K562 (cell line): Measurements from ENCODE around the gene CRADD. TPM values are rescaled to one million over a fixed set of nuclear protein-coding genes. Genes with fewer than 3 reads are reported as not detected.
"Not testable (repeated sequence)": the region's sequence is repeated elsewhere in the genome, so short reads cannot be mapped to it uniquely, and the experiment has no call there.

Experiments used
- ATAC-seq: fragments of 200-7000 bp; cut with Tn5 transposase; 3 replicates; pipeline ENCODE4 v1.9.1; 2020; ENCODE audit warnings: moderate library complexity
- BruUV-seq: library from RNA; stranded (reverse); fragments of 400-500 nt; replicated peaks from 2 replicates; lab custom pipeline; 2021; lab: Mats Ljungman, UMichigan
- CTCF ChIA-PET: fragments of 300-600 bp; formaldehyde crosslinking; extraction: SDS; loops from one replicate; lab custom pipeline; 2021; ENCODE audit warnings: low intra/inter-chr PET ratio; lab: Yijun Ruan, JAX
- POLR2A ChIA-PET: fragments of 300-600, 350-650 bp; sonication (Branson Sonifier 250); formaldehyde crosslinking; extraction: SDS; loops from one replicate; lab custom pipeline; 2021; ENCODE audit warnings: antibody characterized with exemption, inconsistent platforms; lab: Yijun Ruan, JAX
- DNase-seq, 4 experiments: peaks; one replicate each; pipeline versions ENCODE4 v3.0.0 to v3.0.0-alpha.2; 2011 to 2018; ENCODE audit warnings: low spot score in 3 of 4, mixed read lengths in 3 of 4; ENCODE audit errors: extremely low read depth in 1 of 4
- FAIRE-seq: peaks from 2 replicates; lab custom pipeline; 2011; peaks lifted over from hg19 to GRCh38; lab: Jason Lieb, UNC
- H2AFZ ChIP-seq: 2 replicates; pipeline ENCODE4 v1.6.0; 2011; ENCODE audit warnings: low read depth, low read length, control low read depth, inconsistent platforms
- H3K27ac ChIP-seq: fragments of 200-600 bp; 3 replicates; pipeline ENCODE4 v1.8.0; 2011; ENCODE audit warnings: low read depth, mild to moderate bottlenecking, control low read depth, inconsistent platforms, low read length, moderate library complexity, mixed read lengths; ENCODE audit errors: extremely low read depth
- H3K27me3 ChIP-seq, 2 experiments: fragments of 300-600 bp in 1 of 2; 2 replicates in 1 of 2; 3 replicates in 1 of 2; pipeline versions ENCODE4 v1.6.0 to v1.8.0; 2011; ENCODE audit warnings: inconsistent platforms in 2 of 2, low read length in 2 of 2, mild to moderate bottlenecking in 1 of 2, mixed read lengths in 1 of 2, moderate library complexity in 1 of 2; ENCODE audit not compliant: control insufficient read depth in 2 of 2, insufficient read depth in 2 of 2
- H3K36me3 ChIP-seq: fragments of 300-600 bp; 3 replicates; pipeline ENCODE4 v1.8.0; 2011; ENCODE audit warnings: mild to moderate bottlenecking, low read length, inconsistent platforms; ENCODE audit not compliant: control insufficient read depth, insufficient read depth
- H3K4me1 ChIP-seq, 2 experiments: fragments of 200-600 bp in 1 of 2; replicated peaks in 1 of 2; 2 replicates in 1 of 2; 3 replicates in 1 of 2; pipeline versions ENCODE4 v1.5.1 to v1.8.0; 2011; ENCODE audit warnings: inconsistent platforms in 2 of 2, low read length in 2 of 2, mild to moderate bottlenecking in 1 of 2, mixed read lengths in 1 of 2, moderate library complexity in 1 of 2; ENCODE audit not compliant: control insufficient read depth in 2 of 2, insufficient read depth in 2 of 2
- H3K4me2 ChIP-seq: 2 replicates; pipeline ENCODE4 v1.6.1; 2011; ENCODE audit warnings: low read length, control low read depth, inconsistent platforms, mixed read lengths; ENCODE audit not compliant: insufficient read depth
- H3K4me3 ChIP-seq: fragments of 200-600 bp; sonication (generic), shearing (Covaris generic); 2 replicates; pipeline ENCODE4 v1.5.1; 2016; ENCODE audit warnings: control low read depth, inconsistent platforms
- H3K79me2 ChIP-seq: fragments of 200-600 bp; 3 replicates; pipeline ENCODE4 v1.8.0; 2011; ENCODE audit warnings: low read length, inconsistent platforms; ENCODE audit not compliant: control insufficient read depth, insufficient read depth
- H3K9ac ChIP-seq, 2 experiments: 2 replicates each; pipeline versions ENCODE4 v1.6.0 to v1.6.1; 2011; ENCODE audit warnings: low read depth in 2 of 2, low read length in 2 of 2, control low read depth in 1 of 2, inconsistent platforms in 1 of 2, mild to moderate bottlenecking in 1 of 2, mixed read lengths in 1 of 2; ENCODE audit not compliant: insufficient read depth in 1 of 2
- H3K9me1 ChIP-seq: one replicate; pipeline ENCODE4 v1.6.0; 2011; ENCODE audit warnings: inconsistent platforms, mild to moderate bottlenecking, low read length, moderate library complexity; ENCODE audit not compliant: control insufficient read depth, insufficient read depth
- H3K9me3 ChIP-seq: replicated peaks from 2 replicates; pipeline ENCODE4 v1.5.1; 2011; ENCODE audit warnings: low read depth, low read length, inconsistent platforms; ENCODE audit not compliant: control insufficient read depth, insufficient read depth
- H4K20me1 ChIP-seq: replicated peaks from 2 replicates; pipeline ENCODE4 v1.6.1; 2011; ENCODE audit warnings: low read length, inconsistent platforms, mixed read lengths; ENCODE audit not compliant: control insufficient read depth, insufficient read depth
- MAZ ChIP-seq, 2 experiments: fragments of 450-650 bp in 1 of 2; sonication (generic) in 1 of 2; formaldehyde crosslinking; IDR thresholded peaks in 1 of 2; conservative IDR thresholded peaks in 1 of 2; 2 replicates each; pipeline versions ENCODE4 v1.4.0 to v1.5.0; 2020; ENCODE audit warnings: mild to moderate bottlenecking in 1 of 2, missing genetic modification reagents in 1 of 2
- NR2C1 ChIP-seq, 2 experiments: fragments of 450-650 bp; IDR thresholded peaks; 2 replicates each; pipeline ENCODE4 v1.6.1; 2017; ENCODE audit warnings: mild to moderate bottlenecking in 2 of 2, antibody characterized with exemption in 1 of 2, inconsistent platforms in 1 of 2, missing compliant biosample characterization in 1 of 2, missing genetic modification characterization in 1 of 2
- SP1 ChIP-seq: sonication (generic); formaldehyde crosslinking; IDR thresholded peaks from 2 replicates; pipeline ENCODE4 v1.8.1; 2022; ENCODE audit warnings: mild to moderate bottlenecking, missing genetic modification reagents
- ZFX ChIP-seq: sonication (generic); formaldehyde crosslinking; IDR thresholded peaks from 2 replicates; pipeline ENCODE4 v1.8.0; 2022; ENCODE audit warnings: mild to moderate bottlenecking, missing genetic modification reagents, moderate library complexity
- ZNF384 ChIP-seq: IDR thresholded peaks from 2 replicates; pipeline ENCODE4 v1.6.1; 2012; ENCODE audit warnings: low read depth, low read length, improper control_type of control experiment
- ZNF644 ChIP-seq: fragments of 200-800 bp; sonication (Bioruptor generic); IDR thresholded peaks from 2 replicates; pipeline ENCODE4 v1.6.1; 2016; ENCODE audit warnings: low read depth, missing genetic modification characterization, missing compliant biosample characterization
- WGBS: fragments of 100-300 bp; shearing (Covaris generic); methylation state at CpG from one replicate; pipeline ENCODE4 v1.1.6; 2016; ENCODE audit warnings: low coverage, mixed read lengths; ENCODE audit not compliant: insufficient coverage; ENCODE audit errors: missing lambda C conversion rate; 5-methylcytosine and 5-hydroxymethylcytosine counted together
- in situ Hi-C: fragments of 300-500 bp; cut with MboI; formaldehyde crosslinking; loops from 4 replicates; pipeline ENCODE4 v1.15.0; 2018; ENCODE audit warnings: inconsistent platforms, mixed read lengths
- intact Hi-C: fragments of 100-400 bp; cut with micrococcal nuclease; formaldehyde crosslinking; loops from 2 replicates; pipeline ENCODE4 v1.14.2; 2022
- polyA plus RNA-seq, 8 experiments: library from polyadenylated mRNA; depleted of rRNA in 4 of 8; stranded (reverse) in 5 of 8; unstranded in 3 of 8; fragments of >200 nt; fragmentation: Nextera tagmentation in 2 of 8; fragmentation: Illumina TruSeq in 1 of 8; extraction: Ambion mirVana in 2 of 8; extraction: Trizol in 1 of 8; gene quantifications; 2 replicates each; pipeline versions ENCODE4 v1.2.1 to v1.2.3, GENCODE V29; 2011 to 2014; ENCODE audit warnings: inconsistent platforms in 1 of 8, missing spikeins in 1 of 8
- total RNA-seq, 7 experiments: library from RNA; depleted of rRNA in 6 of 7; stranded (reverse); fragments of >200 nt in 6 of 7; fragmentation: Illumina TruSeq in 2 of 7; extraction: Trizol in 2 of 7; gene quantifications; 2 replicates each; pipeline versions ENCODE4 v1.2.1 to v1.2.3, GENCODE V29; 2011 to 2021; ENCODE audit warnings: low replicate concordance in 1 of 7
- TF ChIP-seq, protein P1 (sequence below): sonication (generic); formaldehyde crosslinking; IDR thresholded peaks from 2 replicates; pipeline ENCODE4 v1.9.0; 2022; ENCODE audit warnings: mild to moderate bottlenecking, missing genetic modification reagents
- TF ChIP-seq, protein P2 (sequence below), 2 experiments: fragments of 450-650 bp; IDR thresholded peaks; 2 replicates each; pipeline ENCODE4 v1.6.1; 2018; ENCODE audit warnings: mild to moderate bottlenecking in 2 of 2, low read depth in 1 of 2; ENCODE audit not compliant: partially characterized antibody in 2 of 2
- TF ChIP-seq, protein P3 (sequence below), 2 experiments: fragments of 450-650 bp; IDR thresholded peaks; 2 replicates each; pipeline ENCODE4 v1.6.1; 2016

The CRADD gene
- total and polyA plus RNA-seq, 9 of the 15 experiments (the other 6 are each of a cell fraction or from before 2014, with no cell fraction given) = 20.5 to 41.1 (median 25.9) TPM

- in situ Hi-C loops; DNase-seq; H2AFZ ChIP-seq; H3K27ac ChIP-seq; H3K27me3 ChIP-seq; CTCF ChIA-PET; H3K9me1 ChIP-seq; H4K20me1 ChIP-seq; FAIRE-seq; BruUV-seq; H3K9me3 ChIP-seq; H3K4me3 ChIP-seq; POLR2A ChIA-PET; H3K79me2 ChIP-seq; H3K36me3 ChIP-seq; H3K9ac ChIP-seq; intact Hi-C loops; TF ChIP-seq NR2C1 (IDR thresholded peaks at IDR 0.05): not testable (repeated sequence)
- TF ChIP-seq, protein P1, sequence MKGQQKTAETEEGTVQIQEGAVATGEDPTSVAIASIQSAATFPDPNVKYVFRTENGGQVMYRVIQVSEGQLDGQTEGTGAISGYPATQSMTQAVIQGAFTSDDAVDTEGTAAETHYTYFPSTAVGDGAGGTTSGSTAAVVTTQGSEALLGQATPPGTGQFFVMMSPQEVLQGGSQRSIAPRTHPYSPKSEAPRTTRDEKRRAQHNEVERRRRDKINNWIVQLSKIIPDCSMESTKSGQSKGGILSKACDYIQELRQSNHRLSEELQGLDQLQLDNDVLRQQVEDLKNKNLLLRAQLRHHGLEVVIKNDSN (CRISPR knock-in tag) = peak; percentile 28; the same call in 1 of the 2 replicates
- 0 out of 4 replicates have a peak, but pooled peaks of 1 of the 2 experiments have one; percentile 43 for TF ChIP-seq MAZ (CRISPR knock-in tag; conservative IDR thresholded peaks at IDR 0.05 in 1 of 2, IDR thresholded peaks at IDR 0.05 in 1 of 2)
- TF ChIP-seq, protein P2, sequence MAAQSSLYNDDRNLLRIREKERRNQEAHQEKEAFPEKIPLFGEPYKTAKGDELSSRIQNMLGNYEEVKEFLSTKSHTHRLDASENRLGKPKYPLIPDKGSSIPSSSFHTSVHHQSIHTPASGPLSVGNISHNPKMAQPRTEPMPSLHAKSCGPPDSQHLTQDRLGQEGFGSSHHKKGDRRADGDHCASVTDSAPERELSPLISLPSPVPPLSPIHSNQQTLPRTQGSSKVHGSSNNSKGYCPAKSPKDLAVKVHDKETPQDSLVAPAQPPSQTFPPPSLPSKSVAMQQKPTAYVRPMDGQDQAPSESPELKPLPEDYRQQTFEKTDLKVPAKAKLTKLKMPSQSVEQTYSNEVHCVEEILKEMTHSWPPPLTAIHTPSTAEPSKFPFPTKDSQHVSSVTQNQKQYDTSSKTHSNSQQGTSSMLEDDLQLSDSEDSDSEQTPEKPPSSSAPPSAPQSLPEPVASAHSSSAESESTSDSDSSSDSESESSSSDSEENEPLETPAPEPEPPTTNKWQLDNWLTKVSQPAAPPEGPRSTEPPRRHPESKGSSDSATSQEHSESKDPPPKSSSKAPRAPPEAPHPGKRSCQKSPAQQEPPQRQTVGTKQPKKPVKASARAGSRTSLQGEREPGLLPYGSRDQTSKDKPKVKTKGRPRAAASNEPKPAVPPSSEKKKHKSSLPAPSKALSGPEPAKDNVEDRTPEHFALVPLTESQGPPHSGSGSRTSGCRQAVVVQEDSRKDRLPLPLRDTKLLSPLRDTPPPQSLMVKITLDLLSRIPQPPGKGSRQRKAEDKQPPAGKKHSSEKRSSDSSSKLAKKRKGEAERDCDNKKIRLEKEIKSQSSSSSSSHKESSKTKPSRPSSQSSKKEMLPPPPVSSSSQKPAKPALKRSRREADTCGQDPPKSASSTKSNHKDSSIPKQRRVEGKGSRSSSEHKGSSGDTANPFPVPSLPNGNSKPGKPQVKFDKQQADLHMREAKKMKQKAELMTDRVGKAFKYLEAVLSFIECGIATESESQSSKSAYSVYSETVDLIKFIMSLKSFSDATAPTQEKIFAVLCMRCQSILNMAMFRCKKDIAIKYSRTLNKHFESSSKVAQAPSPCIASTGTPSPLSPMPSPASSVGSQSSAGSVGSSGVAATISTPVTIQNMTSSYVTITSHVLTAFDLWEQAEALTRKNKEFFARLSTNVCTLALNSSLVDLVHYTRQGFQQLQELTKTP (IDR thresholded peaks at IDR 0.05; ENCODE audit: low read depth in 1 of 2, partially characterized antibody in 2 of 2) = peak in 1 of 2 experiments; percentile 37
- TF ChIP-seq ZFX (CRISPR knock-in tag) = peak; percentile 36; the same call in 1 of the 2 replicates
- TF ChIP-seq ZNF384 = peak; percentile 51; the same call in 1 of the 2 replicates
- peak; percentile 65; the same call in 1 of the 2 replicates for TF ChIP-seq ZNF644
- 0 out of 2 replicates have a peak, but pooled peaks have one; percentile 30 for TF ChIP-seq SP1 (CRISPR knock-in tag)
- TF ChIP-seq NR2C1 (tag; IDR thresholded peaks at IDR 0.05) = peak; percentile 23; the same call in 1 of the 2 replicates
- TF ChIP-seq, protein P3, sequence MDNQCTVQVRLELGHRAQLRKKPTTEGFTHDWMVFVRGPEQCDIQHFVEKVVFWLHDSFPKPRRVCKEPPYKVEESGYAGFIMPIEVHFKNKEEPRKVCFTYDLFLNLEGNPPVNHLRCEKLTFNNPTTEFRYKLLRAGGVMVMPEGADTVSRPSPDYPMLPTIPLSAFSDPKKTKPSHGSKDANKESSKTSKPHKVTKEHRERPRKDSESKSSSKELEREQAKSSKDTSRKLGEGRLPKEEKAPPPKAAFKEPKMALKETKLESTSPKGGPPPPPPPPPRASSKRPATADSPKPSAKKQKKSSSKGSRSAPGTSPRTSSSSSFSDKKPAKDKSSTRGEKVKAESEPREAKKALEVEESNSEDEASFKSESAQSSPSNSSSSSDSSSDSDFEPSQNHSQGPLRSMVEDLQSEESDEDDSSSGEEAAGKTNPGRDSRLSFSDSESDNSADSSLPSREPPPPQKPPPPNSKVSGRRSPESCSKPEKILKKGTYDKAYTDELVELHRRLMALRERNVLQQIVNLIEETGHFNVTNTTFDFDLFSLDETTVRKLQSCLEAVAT (IDR thresholded peaks at IDR 0.05) = 0 out of 4 replicates have a peak, but pooled peaks of 1 of the 2 experiments have one; percentile 41
- 62% methylated on average over 5 of the region's 7 CpGs for WGBS
- peak overlapping the region; percentile 3; the same call in 1 of the 2 replicates for H3K4me2 ChIP-seq
- H3K4me1 ChIP-seq = peaks cover 0 to 17% of the 10 kb centered on the region in 2 experiments; a peak in 3 of 5 replicates
- ATAC-seq = peak; percentile 42
These were observed 208.9 kb downstream of the CRADD start for GRCh38 chr12:93885973-93886532.
